BJ (cell line): ENCODE data around the gene SLC48A1. TPM values are rescaled to one million over a fixed set of nuclear protein-coding genes. Genes with fewer than 3 reads are reported as not detected.

Experiments
- CTCF ChIA-PET: fragments of 350-600 bp; formaldehyde crosslinking; extraction: SDS; loops from one replicate; lab custom pipeline; 2021; ENCODE audit warnings: antibody characterized with exemption, inconsistent platforms; lab: Yijun Ruan, JAX
- POLR2A ChIA-PET: fragments of 300-600 bp; sonication (Branson Sonifier 250); formaldehyde crosslinking; extraction: SDS; loops from one replicate; lab custom pipeline; 2021; ENCODE audit warnings: antibody characterized with exemption; lab: Charles Lee
- DNase-seq: peaks from one replicate; pipeline ENCODE4 v3.0.0-alpha.2; 2011; ENCODE audit warnings: low read depth
- H3K27me3 ChIP-seq: 2 replicates; pipeline ENCODE4 v1.6.0; 2011; ENCODE audit warnings: low read length; ENCODE audit not compliant: control insufficient read depth, insufficient read depth
- H3K36me3 ChIP-seq: 2 replicates; pipeline ENCODE4 v1.5.1; 2011; ENCODE audit warnings: low read length; ENCODE audit not compliant: control insufficient read depth, insufficient read depth
- H3K4me3 ChIP-seq: 2 replicates; pipeline ENCODE4 v1.5.1; 2011; ENCODE audit warnings: low read depth, mild to moderate bottlenecking, control low read depth, low read length
- polyA plus RNA-seq: library from polyadenylated mRNA; depleted of rRNA; stranded (reverse); fragments of >200 nt; gene quantifications from 2 replicates; pipeline ENCODE4 v1.2.3, GENCODE V29; 2011
- TF ChIP-seq, protein P1 (sequence below): IDR thresholded peaks from 2 replicates; pipeline ENCODE4 v1.5.1; 2011; ENCODE audit warnings: low read depth, mild to moderate bottlenecking, control low read depth, inconsistent platforms, low read length, moderate library complexity; ENCODE audit not compliant: insufficient read depth

SLC48A1 gene
- polyA plus RNA-seq, 1 experiment = 16.6 TPM

- no peak overlapping the region for H3K4me3 ChIP-seq
- DNase-seq = no peak
- no peaks in the 10 kb centered on the region for H3K36me3 ChIP-seq
- peaks cover 3% of the 10 kb centered on the region; the same call in 1 of the 2 replicates for H3K27me3 ChIP-seq
- TF ChIP-seq, protein P1, sequence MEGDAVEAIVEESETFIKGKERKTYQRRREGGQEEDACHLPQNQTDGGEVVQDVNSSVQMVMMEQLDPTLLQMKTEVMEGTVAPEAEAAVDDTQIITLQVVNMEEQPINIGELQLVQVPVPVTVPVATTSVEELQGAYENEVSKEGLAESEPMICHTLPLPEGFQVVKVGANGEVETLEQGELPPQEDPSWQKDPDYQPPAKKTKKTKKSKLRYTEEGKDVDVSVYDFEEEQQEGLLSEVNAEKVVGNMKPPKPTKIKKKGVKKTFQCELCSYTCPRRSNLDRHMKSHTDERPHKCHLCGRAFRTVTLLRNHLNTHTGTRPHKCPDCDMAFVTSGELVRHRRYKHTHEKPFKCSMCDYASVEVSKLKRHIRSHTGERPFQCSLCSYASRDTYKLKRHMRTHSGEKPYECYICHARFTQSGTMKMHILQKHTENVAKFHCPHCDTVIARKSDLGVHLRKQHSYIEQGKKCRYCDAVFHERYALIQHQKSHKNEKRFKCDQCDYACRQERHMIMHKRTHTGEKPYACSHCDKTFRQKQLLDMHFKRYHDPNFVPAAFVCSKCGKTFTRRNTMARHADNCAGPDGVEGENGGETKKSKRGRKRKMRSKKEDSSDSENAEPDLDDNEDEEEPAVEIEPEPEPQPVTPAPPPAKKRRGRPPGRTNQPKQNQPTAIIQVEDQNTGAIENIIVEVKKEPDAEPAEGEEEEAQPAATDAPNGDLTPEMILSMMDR = no peak
- POLR2A ChIA-PET = no interaction called here
- CTCF ChIA-PET = interaction anchor here (1.5 to 20.1 kb wide), 5 partner anchors 12 to 108 kb away, joined by 6 to 387 read pairs (median 64); partner anchors contain the start of gene SLC48A1
These were observed 42.7 kb upstream of the SLC48A1 start for GRCh38 chr12:47730341-47730744.

DNA sequence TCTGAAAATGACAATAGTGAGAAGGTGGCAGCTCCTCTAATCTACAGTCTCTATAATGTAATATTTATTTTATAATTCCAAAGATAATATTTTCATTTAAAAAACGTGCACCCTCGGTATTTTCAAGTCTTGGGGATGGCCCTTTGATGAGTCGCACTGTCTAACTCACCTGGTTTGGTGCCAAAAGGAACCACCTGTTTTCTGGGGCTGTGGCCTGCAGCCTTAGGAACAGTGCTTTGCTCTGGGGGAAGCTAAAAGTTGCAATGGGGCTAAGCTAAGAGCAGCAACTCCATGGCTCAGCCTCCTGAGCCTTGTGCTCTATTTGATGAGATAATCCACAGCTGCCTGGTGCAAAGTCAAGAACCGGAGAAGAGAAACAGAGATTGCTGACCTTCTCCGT, 41.3 kb upstream of the SLC48A1 start:
- H3K27me3 ChIP-seq = peaks cover 3% of the 10 kb centered on the region; the same call in 1 of the 2 replicates
- TF ChIP-seq, protein P1 = no peak
- H3K36me3 ChIP-seq = no peaks in the 10 kb centered on the region
- ChIA-PET CTCF (interaction anchor here (0.6 to 20.1 kb wide), 8 partner anchors 10 to 1001 kb away, joined by 3 to 387 read pairs (median 22); partner anchors contain the start of gene SLC48A1), POLR2A (no interaction called here)
- no peak overlapping the region for H3K4me3 ChIP-seq
- DNase-seq = no peak

DNA sequence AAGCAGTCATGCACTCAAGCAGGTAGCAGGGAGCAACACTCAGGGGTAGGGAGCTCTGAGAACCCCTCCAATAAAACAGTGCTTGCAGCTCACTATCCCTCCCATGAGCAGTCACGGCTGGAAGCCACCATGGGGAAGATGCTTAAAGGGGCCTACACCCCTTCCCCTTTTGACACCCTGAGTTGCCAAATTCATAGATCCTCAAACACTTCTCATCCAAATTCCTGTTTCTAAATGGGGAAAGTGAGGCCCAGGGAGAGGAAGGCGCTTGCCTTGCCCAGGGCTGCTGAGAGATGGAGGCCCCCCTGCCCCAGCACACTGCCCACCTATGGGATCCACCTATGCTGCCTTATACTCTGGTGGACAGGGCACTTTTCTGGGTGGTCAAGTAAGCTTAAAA, 40.5 kb upstream of the SLC48A1 start:
- CTCF ChIA-PET = interaction anchor here (0.5 to 17.6 kb wide), 7 partner anchors 11 to 1001 kb away, joined by 3 to 454 read pairs (median 14); partner anchors contain the start of gene SLC48A1
- H3K27me3 ChIP-seq = peaks cover 3% of the 10 kb centered on the region; the same call in 1 of the 2 replicates
- H3K4me3 ChIP-seq = no peak overlapping the region
- TF ChIP-seq, protein P1 = no peak
- no peak for DNase-seq
- no peaks in the 10 kb centered on the region for H3K36me3 ChIP-seq
- POLR2A ChIA-PET = no interaction called here

DNA sequence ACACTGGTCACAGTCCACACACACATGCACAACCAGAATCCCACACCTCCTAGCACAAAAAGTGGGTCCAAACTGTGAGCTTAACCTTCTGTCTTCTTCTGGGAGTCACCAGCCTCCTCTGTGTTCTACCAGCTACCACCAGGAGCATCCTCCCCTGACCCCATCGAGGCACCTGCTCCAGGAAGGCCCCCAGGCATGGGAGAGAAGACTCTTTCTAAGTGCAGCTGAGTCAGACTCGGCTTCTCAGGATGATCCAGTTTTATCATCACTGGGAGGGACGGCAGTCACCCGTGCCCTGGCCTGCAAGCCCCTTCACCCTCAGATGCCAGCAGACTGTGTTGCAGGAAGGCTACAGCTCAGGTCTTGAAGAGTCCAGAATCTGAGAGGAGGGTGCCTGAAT, 39.9 kb upstream of the SLC48A1 start:
- no peak for DNase-seq
- no peak overlapping the region for H3K4me3 ChIP-seq
- ChIA-PET CTCF (interaction anchor here (0.5 to 17.6 kb wide), 6 partner anchors 10 to 504 kb away, joined by 4 to 454 read pairs (median 22); partner anchors contain the start of gene SLC48A1), POLR2A (no interaction called here)
- TF ChIP-seq, protein P1 = no peak
- H3K27me3 ChIP-seq = peaks cover 3% of the 10 kb centered on the region; the same call in 1 of the 2 replicates
- H3K36me3 ChIP-seq = no peaks in the 10 kb centered on the region

GRCh38 chr12:47734725-47735480, 38.1 kb upstream of the SLC48A1 start:
- CTCF ChIA-PET = interaction anchor here (2.6 to 17.6 kb wide), 5 partner anchors 8 to 103 kb away, joined by 14 to 454 read pairs (median 30); partner anchors contain the start of gene SLC48A1
- DNase-seq = no peak

More at GRCh38 chr12:47734725-47735480, 38.1 kb upstream of the SLC48A1 start:
- POLR2A ChIA-PET = no interaction called here
- Histone ChIP-seq H3K27me3 (peaks cover 3% of the 10 kb centered on the region; the same call in 1 of the 2 replicates), H3K4me3 (no peak overlapping the region), H3K36me3 (no peaks in the 10 kb centered on the region)
- TF ChIP-seq, protein P1 = no peak
